Astrocyte of the cerebellum (primary cell): ENCODE measurements around the gene NACC1.
A peak's percentile ranks its signal among the peaks of the same experiment; 100 is the strongest.

Experiments
- DNase-seq: peaks from one replicate; pipeline ENCODE4 v3.0.0-alpha.2; 2011; ENCODE audit warnings: low read depth
- H3K4me3 ChIP-seq: 2 replicates; pipeline ENCODE4 v1.5.1; 2011; ENCODE audit warnings: mild to moderate bottlenecking, low read depth, low read length, moderate library complexity
- CTCF ChIP-seq: IDR thresholded peaks from 2 replicates; pipeline ENCODE4 v1.5.1; 2012; ENCODE audit warnings: low read length, low read depth, moderate library complexity, mild to moderate bottlenecking; ENCODE audit errors: missing control alignments
- in situ Hi-C: cut with HindIII; loops from 2 replicates; pipeline ENCODE4 v1.10.0; 2017; ENCODE audit warnings: low sequenced_read_pairs

Gene NACC1

GRCh38 chr19:13086341-13086740 is 31.7 kb upstream of the NACC1 start:
- DNase-seq = no peak
- H3K4me3 ChIP-seq = no peak overlapping the region
- in situ Hi-C loops = no loop called here
- TF ChIP-seq CTCF = no peak

- no peak for DNase-seq
- in situ Hi-C loops = no loop called here
- TF ChIP-seq CTCF = no peak
- H3K4me3 ChIP-seq = no peak overlapping the region
Observed at GRCh38 chr19:13087295-13087694, 30.8 kb upstream of the NACC1 start.

- no peak for TF ChIP-seq CTCF
Observed at GRCh38 chr19:13087795-13088537, 30.1 kb upstream of the NACC1 start.

GRCh38 chr19:13089139-13089856 is 28.8 kb upstream of the NACC1 start:
- no peak overlapping the region for H3K4me3 ChIP-seq
- DNase-seq = no peak
- in situ Hi-C loops = no loop called here
- peak; percentile 54 for TF ChIP-seq CTCF

More at GRCh38 chr19:13087795-13088537, 30.1 kb upstream of the NACC1 start:
- in situ Hi-C loops = no loop called here
- no peak overlapping the region for H3K4me3 ChIP-seq
- DNase-seq = no peak

GRCh38 chr19:13089857-13090507 is 28.1 kb upstream of the NACC1 start:
- no peak overlapping the region for H3K4me3 ChIP-seq
- in situ Hi-C loops = no loop called here
- DNase-seq = no peak
- TF ChIP-seq CTCF = no peak

- in situ Hi-C loops = no loop called here
- no peak for TF ChIP-seq CTCF
- DNase-seq = no peak
- no peak overlapping the region for H3K4me3 ChIP-seq
Observed at GRCh38 chr19:13090511-13091231, 27.4 kb upstream of the NACC1 start.
